Esophagus squamous epithelium (tissue), 5 donors: Measurements from ENCODE around the gene TENT4B. TPM values are rescaled to one million over a fixed set of nuclear protein-coding genes. Genes with fewer than 3 reads are reported as not detected.

Experiments used
- DNase-seq: peaks from one replicate; lab custom pipeline; 2025; lab: John Stamatoyannopoulos, UW
- H3K27ac ChIP-seq, 4 donors: fragments of 200-600 bp; sonication (generic); one replicate each; pipeline ENCODE4 v1.5.1; 2016 to 2019; ENCODE audit warnings: mild to moderate bottlenecking in 1 of 4
- H3K27me3 ChIP-seq, 4 donors: fragments of 200-600 bp; sonication (generic); 1 replicate in 3 of 4; 2 replicates in 1 of 4; pipeline versions ENCODE4 v1.5.1 to v1.6.0; 2017 to 2021; ENCODE audit warnings: antibody characterized with exemption in 1 of 4
- H3K36me3 ChIP-seq, 3 donors: fragments of 200-600 bp; sonication (generic); one replicate each; pipeline ENCODE4 v1.5.1; 2016 to 2019
- H3K4me1 ChIP-seq, 3 donors: fragments of 200-600 bp; sonication (generic); one replicate each; pipeline ENCODE4 v1.5.1; 2017 to 2019
- H3K4me3 ChIP-seq, 4 donors: fragments of 200-600 bp; sonication (generic); 1 replicate in 3 of 4; 2 replicates in 1 of 4; pipeline ENCODE4 v1.5.1; 2016 to 2019; ENCODE audit warnings: mild to moderate bottlenecking in 2 of 4, moderate library complexity in 1 of 4
- H3K9me3 ChIP-seq, 3 donors: fragments of 200-600 bp; sonication (generic); one replicate each; pipeline ENCODE4 v1.5.1; 2016 to 2019
- POLR2A ChIP-seq, 4 donors: fragments of 450-650 bp; IDR thresholded peaks; one replicate each; pipeline ENCODE4 v1.6.1; 2017; ENCODE audit warnings: antibody characterized with exemption in 4 of 4, mild to moderate bottlenecking in 4 of 4, moderate library complexity in 3 of 4
- WGBS, 2 donors: methylation state at CpG; one replicate each; pipeline ENCODE4 v1.1.5; 2018; 5-methylcytosine and 5-hydroxymethylcytosine counted together
- intact Hi-C: fragments of 100-400 bp; cut with DNase I; formaldehyde crosslinking; loops from one replicate; pipeline ENCODE4 v1.15.0; 2022
- total RNA-seq, 4 donors: library from RNA; depleted of rRNA; stranded (reverse); fragments of >200 nt; gene quantifications; one replicate each; pipeline ENCODE4 v1.1.0, GENCODE V29; 2016
- TF ChIP-seq, protein P1 (sequence below), 6 experiments: fragments of 450-650 bp in 4 of 6; fragments of 200-600 bp in 2 of 6; sonication (generic) in 2 of 6; IDR thresholded peaks; one replicate each; pipeline ENCODE4 v1.5.1; 2016 to 2019; ENCODE audit warnings: antibody characterized with exemption in 6 of 6, mild to moderate bottlenecking in 4 of 6, moderate library complexity in 4 of 6
- donor health status: DM: yes; HTN: yes; CAD: no.

Gene TENT4B
- total RNA-seq, 4 donors from 2014 or later = 6.3 to 11.4 (median 8.4) TPM

GRCh38 chr16:50185005-50185505 is 31.9 kb downstream of the TENT4B start:
- Histone ChIP-seq H3K4me3 (no peak overlapping the region), H3K27me3 (no peaks in the 10 kb centered on the region), H3K9me3 (no peaks in the 10 kb centered on the region), H3K27ac (peak overlapping the region in 1 of 4 donors; percentile 7), H3K4me1 (peaks cover 0 to 41% (median 10%) of the 10 kb centered on the region in 3 donors), H3K36me3 (no peaks in the 10 kb centered on the region)
- intact Hi-C loops = no loop called here
- DNase-seq = no peak
- WGBS, 2 donors = 44 to 67% methylated on average over 2 to 3 of the region's 3 CpGs
- TF ChIP-seq POLR2A (IDR thresholded peaks at IDR 0.05) = no peak
- TF ChIP-seq, protein P1, sequence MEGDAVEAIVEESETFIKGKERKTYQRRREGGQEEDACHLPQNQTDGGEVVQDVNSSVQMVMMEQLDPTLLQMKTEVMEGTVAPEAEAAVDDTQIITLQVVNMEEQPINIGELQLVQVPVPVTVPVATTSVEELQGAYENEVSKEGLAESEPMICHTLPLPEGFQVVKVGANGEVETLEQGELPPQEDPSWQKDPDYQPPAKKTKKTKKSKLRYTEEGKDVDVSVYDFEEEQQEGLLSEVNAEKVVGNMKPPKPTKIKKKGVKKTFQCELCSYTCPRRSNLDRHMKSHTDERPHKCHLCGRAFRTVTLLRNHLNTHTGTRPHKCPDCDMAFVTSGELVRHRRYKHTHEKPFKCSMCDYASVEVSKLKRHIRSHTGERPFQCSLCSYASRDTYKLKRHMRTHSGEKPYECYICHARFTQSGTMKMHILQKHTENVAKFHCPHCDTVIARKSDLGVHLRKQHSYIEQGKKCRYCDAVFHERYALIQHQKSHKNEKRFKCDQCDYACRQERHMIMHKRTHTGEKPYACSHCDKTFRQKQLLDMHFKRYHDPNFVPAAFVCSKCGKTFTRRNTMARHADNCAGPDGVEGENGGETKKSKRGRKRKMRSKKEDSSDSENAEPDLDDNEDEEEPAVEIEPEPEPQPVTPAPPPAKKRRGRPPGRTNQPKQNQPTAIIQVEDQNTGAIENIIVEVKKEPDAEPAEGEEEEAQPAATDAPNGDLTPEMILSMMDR (IDR thresholded peaks at IDR 0.05) = no peak

- no peak for DNase-seq
- no peaks in the 10 kb centered on the region for H3K27me3 ChIP-seq
- H3K27ac ChIP-seq = peak overlapping the region in 1 of 4 donors; percentile 26
- WGBS, 2 donors = 49 to 90% methylated on average over 2 to 3 of the region's 3 CpGs
- no peaks in the 10 kb centered on the region for H3K36me3 ChIP-seq
- no peak overlapping the region for H3K4me3 ChIP-seq
- H3K9me3 ChIP-seq = no peaks in the 10 kb centered on the region
- peaks cover 0 to 52% (median 10%) of the 10 kb centered on the region in 3 donors for H3K4me1 ChIP-seq
- intact Hi-C loops = no loop called here
- no peak for TF ChIP-seq POLR2A (IDR thresholded peaks at IDR 0.05)
Observed at GRCh38 chr16:50188619-50189136, 35.6 kb downstream of the TENT4B start.

- Histone ChIP-seq H3K36me3 (no peaks in the 10 kb centered on the region), H3K4me3 (no peak overlapping the region), H3K4me1 (peaks cover 0 to 53% (median 12%) of the 10 kb centered on the region in 3 donors), H3K27me3 (no peaks in the 10 kb centered on the region), H3K9me3 (no peaks in the 10 kb centered on the region), H3K27ac (no peak overlapping the region)
- intact Hi-C loops = no loop called here
- TF ChIP-seq, protein P1 (IDR thresholded peaks at IDR 0.05) = no peak
- no peak for TF ChIP-seq POLR2A (IDR thresholded peaks at IDR 0.05)
- DNase-seq = no peak
- WGBS, 2 donors = 67 to 68% methylated on average over 2 of the region's 2 CpGs
Observed at GRCh38 chr16:50190292-50190691, 37.2 kb downstream of the TENT4B start.

DNA sequence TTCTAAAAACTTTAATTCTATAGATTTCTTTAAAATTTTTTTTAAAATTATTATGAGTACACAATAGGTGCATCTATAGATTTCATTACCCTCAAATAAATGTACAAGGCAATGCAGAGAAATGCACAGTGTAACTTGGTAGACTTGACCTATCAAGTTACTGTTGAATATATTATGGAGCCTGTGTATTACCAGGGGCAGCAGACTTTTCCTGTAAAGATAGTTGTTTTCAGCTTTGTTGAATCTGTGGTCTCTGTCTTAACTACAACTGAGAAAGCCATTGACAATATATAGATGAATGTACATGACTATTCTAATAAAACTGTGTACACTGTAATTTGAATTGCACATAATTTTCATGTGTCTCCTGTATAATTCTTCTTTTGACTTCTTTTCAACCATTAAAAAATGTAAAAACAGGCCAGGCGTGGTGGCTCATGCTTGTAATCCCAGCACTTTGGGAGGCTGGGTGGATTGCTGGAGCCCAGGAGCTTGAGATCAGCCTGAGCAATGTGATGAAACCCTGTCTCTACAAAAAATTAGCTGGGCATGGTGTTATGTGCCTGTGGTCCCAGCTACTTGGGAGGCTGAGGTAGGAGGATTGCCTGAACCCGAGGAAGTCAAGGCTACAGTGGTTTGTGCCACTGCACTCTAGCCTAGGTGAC is 39.4 kb downstream of the TENT4B start:
- no peaks in the 10 kb centered on the region for H3K9me3 ChIP-seq
- 86 to 93% methylated on average over 2 of the region's 2 CpGs for WGBS, 2 donors
- DNase-seq = no peak
- intact Hi-C loops = no loop called here
- TF ChIP-seq POLR2A (IDR thresholded peaks at IDR 0.05) = no peak
- TF ChIP-seq, protein P1 (IDR thresholded peaks at IDR 0.05) = no peak
- H3K4me1 ChIP-seq = peaks cover 0 to 64% (median 23%) of the 10 kb centered on the region in 3 donors
- no peak overlapping the region for H3K4me3 ChIP-seq
- no peaks in the 10 kb centered on the region for H3K36me3 ChIP-seq
- no peaks in the 10 kb centered on the region for H3K27me3 ChIP-seq
- no peak overlapping the region for H3K27ac ChIP-seq

- WGBS, 2 donors = 46 to 66% methylated on average over 3 to 5 of the region's 5 CpGs
- no peak overlapping the region for H3K4me3 ChIP-seq
- H3K9me3 ChIP-seq = no peaks in the 10 kb centered on the region
- intact Hi-C loops = no loop called here
- TF ChIP-seq, protein P1 (IDR thresholded peaks at IDR 0.05) = no peak
- TF ChIP-seq POLR2A (IDR thresholded peaks at IDR 0.05) = no peak
- no peak overlapping the region for H3K27ac ChIP-seq
- peaks cover 0 to 56% (median 23%) of the 10 kb centered on the region in 3 donors for H3K4me1 ChIP-seq
- H3K36me3 ChIP-seq = no peaks in the 10 kb centered on the region
- no peaks in the 10 kb centered on the region for H3K27me3 ChIP-seq
- no peak for DNase-seq
Observed at GRCh38 chr16:50193594-50193993, 40.5 kb downstream of the TENT4B start.
